Neural cell (in vitro differentiated cells): ENCODE data around the gene GALNT2. TPM values are rescaled to one million over a fixed set of nuclear protein-coding genes. Genes with fewer than 3 reads are reported as not detected.

Experiments
- H2AFZ ChIP-seq: fragments of 200-600, 300-800 bp; sonication (generic), shearing (Covaris generic); 2 replicates; pipeline ENCODE4 v1.6.0; 2014; ENCODE audit warnings: low read depth, mild to moderate bottlenecking, antibody characterized with exemption, low read length, moderate library complexity
- H3F3A ChIP-seq: fragments of 200-600 bp; shearing (Covaris generic); 2 replicates; pipeline ENCODE4 v1.6.1; 2016; ENCODE audit warnings: mild to moderate bottlenecking, moderate library complexity, mixed read lengths, antibody characterized with exemption, low read length; ENCODE audit not compliant: insufficient read depth, poor library complexity, severe bottlenecking
- H3K27ac ChIP-seq: fragments of 200-600, 300-800 bp; sonication (generic), shearing (Covaris generic); 2 replicates; pipeline ENCODE4 v1.5.1; 2014; ENCODE audit warnings: mild to moderate bottlenecking, low read length, moderate library complexity
- H3K27me3 ChIP-seq: fragments of 300-800, 200-600 bp; sonication (generic), shearing (Covaris generic); 2 replicates; pipeline ENCODE4 v1.6.0; 2014; ENCODE audit warnings: mild to moderate bottlenecking, low read depth, low read length, moderate library complexity; ENCODE audit not compliant: insufficient read depth
- H3K36me3 ChIP-seq: fragments of 300-800, 200-600 bp; sonication (generic), shearing (Covaris generic); 2 replicates; pipeline ENCODE4 v1.5.1; 2014; ENCODE audit warnings: mild to moderate bottlenecking, antibody characterized with exemption, low read length, moderate library complexity; ENCODE audit not compliant: insufficient read depth
- H3K4me2 ChIP-seq: fragments of 300-800, 200-600 bp; sonication (generic), shearing (Covaris generic); 2 replicates; pipeline ENCODE4 v1.6.0; 2014; ENCODE audit warnings: mild to moderate bottlenecking, low read length
- H3K4me3 ChIP-seq: fragments of 300-800, 200-600 bp; sonication (generic), shearing (Covaris generic); 2 replicates; pipeline ENCODE4 v1.5.1; 2014; ENCODE audit warnings: mild to moderate bottlenecking, low read length, moderate library complexity
- H3K79me2 ChIP-seq: fragments of 200-600 bp; shearing (Covaris generic); replicated peaks from 2 replicates; pipeline ENCODE4 v1.6.0; 2014; ENCODE audit warnings: mild to moderate bottlenecking, low read length, moderate library complexity; ENCODE audit not compliant: insufficient read depth
- H3K9ac ChIP-seq: fragments of 300-800, 200-600 bp; sonication (generic), shearing (Covaris generic); 2 replicates; pipeline ENCODE4 v1.6.1; 2016; ENCODE audit warnings: mild to moderate bottlenecking, low read length, mixed read lengths
- H3K9me2 ChIP-seq: fragments of 200-600 bp; shearing (Covaris generic); 2 replicates; pipeline ENCODE4 v1.6.1; 2016; ENCODE audit warnings: mild to moderate bottlenecking, low read length, mixed read lengths; ENCODE audit not compliant: insufficient read depth
- H3K9me3 ChIP-seq: fragments of 200-600, 300-800 bp; sonication (generic), shearing (Covaris generic); 2 replicates; pipeline ENCODE4 v1.6.1; 2016; ENCODE audit warnings: mild to moderate bottlenecking, mixed run types, low read length, moderate library complexity, mixed read lengths
- H4K20me1 ChIP-seq: fragments of 200-600 bp; shearing (Covaris generic); 2 replicates; pipeline ENCODE4 v1.6.1; 2016; ENCODE audit warnings: mild to moderate bottlenecking, mixed run types; ENCODE audit not compliant: insufficient read depth
- CTCF ChIP-seq: fragments of 450-650 bp; IDR thresholded peaks from 2 replicates; pipeline ENCODE4 v1.5.1; 2014; ENCODE audit warnings: antibody characterized with exemption, mild to moderate bottlenecking, moderate library complexity; ENCODE audit not compliant: poor library complexity, severe bottlenecking
- EP300 ChIP-seq: fragments of 450-650 bp; conservative IDR thresholded peaks from 2 replicates; pipeline ENCODE4 v1.6.1; 2014; ENCODE audit warnings: antibody characterized with exemption, mild to moderate bottlenecking, moderate library complexity; ENCODE audit not compliant: poor library complexity, severe bottlenecking
- EZH2 ChIP-seq: fragments of 200-600, 300-800 bp; shearing (Covaris generic), sonication (generic); IDR thresholded peaks from 2 replicates; pipeline ENCODE4 v1.6.1; 2014; ENCODE audit warnings: antibody characterized with exemption, low read length, borderline replicate concordance, mild to moderate bottlenecking; ENCODE audit not compliant: insufficient read depth, poor library complexity, severe bottlenecking
- MXI1 ChIP-seq: fragments of 450-650 bp; conservative IDR thresholded peaks from 2 replicates; pipeline ENCODE4 v1.6.1; 2014; ENCODE audit warnings: antibody characterized with exemption, mild to moderate bottlenecking; ENCODE audit not compliant: poor library complexity, severe bottlenecking
- POLR2AphosphoS5 ChIP-seq: IDR thresholded peaks from 2 replicates; pipeline ENCODE4 v1.6.1; 2012
- RAD21 ChIP-seq: fragments of 450-650 bp; conservative IDR thresholded peaks from 2 replicates; pipeline ENCODE4 v1.6.1; 2014; ENCODE audit warnings: antibody characterized with exemption, mild to moderate bottlenecking, moderate library complexity
- REST ChIP-seq: IDR thresholded peaks from 2 replicates; pipeline ENCODE4 v1.6.1; 2012; ENCODE audit warnings: borderline replicate concordance
- SMC3 ChIP-seq: fragments of 450-650 bp; conservative IDR thresholded peaks from 2 replicates; pipeline ENCODE4 v1.6.1; 2014; ENCODE audit warnings: antibody characterized with exemption, mild to moderate bottlenecking, moderate library complexity; ENCODE audit not compliant: poor library complexity
- TAF1 ChIP-seq: IDR thresholded peaks from 2 replicates; pipeline ENCODE4 v1.6.1; 2012; ENCODE audit warnings: low read depth
- polyA plus RNA-seq: library from polyadenylated mRNA; depleted of rRNA; stranded (reverse); fragments of >200 nt; gene quantifications from 2 replicates; pipeline ENCODE4 v1.2.3, GENCODE V29; 2014

GALNT2 gene
- polyA plus RNA-seq, 1 donor from 2014 or later = 38.8 TPM

GRCh38 chr1:230288641-230289349 is 221.8 kb downstream of the GALNT2 start:
- Histone ChIP-seq H3K36me3 (no peaks in the 10 kb centered on the region), H3K9ac (no peak overlapping the region), H3K27me3 (no peaks in the 10 kb centered on the region), H3K4me3 (no peak overlapping the region), H3K27ac (no peak overlapping the region), H2AFZ (no peak overlapping the region), H3F3A (no peaks in the 10 kb centered on the region), H3K9me3 (no peaks in the 10 kb centered on the region), H3K9me2 (no peaks in the 10 kb centered on the region), H3K4me2 (no peak overlapping the region), H4K20me1 (no peaks in the 10 kb centered on the region), H3K79me2 (no peaks in the 10 kb centered on the region)
- TF ChIP-seq POLR2AphosphoS5 = no peak
- no peak for TF ChIP-seq SMC3
- no peak for TF ChIP-seq MXI1
- TF ChIP-seq EZH2 = no peak
- TF ChIP-seq RAD21 = no peak
- no peak for TF ChIP-seq TAF1
- TF ChIP-seq EP300 = no peak

GRCh38 chr1:230289350-230289644 is 222.3 kb downstream of the GALNT2 start:
- no peaks in the 10 kb centered on the region for H3K9me2 ChIP-seq
- no peaks in the 10 kb centered on the region for H4K20me1 ChIP-seq
- H3K36me3 ChIP-seq = no peaks in the 10 kb centered on the region
- no peaks in the 10 kb centered on the region for H3K9me3 ChIP-seq
- H2AFZ ChIP-seq = no peak overlapping the region
- H3K27me3 ChIP-seq = no peaks in the 10 kb centered on the region
- H3K9ac ChIP-seq = no peak overlapping the region
- no peak overlapping the region for H3K4me3 ChIP-seq
- H3K27ac ChIP-seq = no peak overlapping the region
- no peaks in the 10 kb centered on the region for H3K79me2 ChIP-seq
- H3F3A ChIP-seq = no peaks in the 10 kb centered on the region
- TF ChIP-seq MXI1 = no peak
- no peak for TF ChIP-seq EP300
- TF ChIP-seq RAD21 = no peak
- no peak for TF ChIP-seq EZH2
- TF ChIP-seq SMC3 = no peak
- TF ChIP-seq POLR2AphosphoS5 = no peak
- no peak for TF ChIP-seq CTCF
- H3K4me2 ChIP-seq = no peak overlapping the region

GRCh38 chr1:230291731-230292620 is 224.9 kb downstream of the GALNT2 start:
- Histone ChIP-seq H3K9me3 (no peaks in the 10 kb centered on the region), H3F3A (no peaks in the 10 kb centered on the region), H3K9me2 (no peaks in the 10 kb centered on the region), H4K20me1 (no peaks in the 10 kb centered on the region), H3K27ac (peak overlapping the region; percentile 12), H3K36me3 (no peaks in the 10 kb centered on the region), H3K4me2 (no peak overlapping the region), H2AFZ (no peak overlapping the region), H3K27me3 (no peaks in the 10 kb centered on the region), H3K79me2 (no peaks in the 10 kb centered on the region), H3K4me3 (no peak overlapping the region), H3K9ac (peak overlapping the region; percentile 34)
- TF ChIP-seq POLR2AphosphoS5 = no peak
- no peak for TF ChIP-seq REST
- TF ChIP-seq SMC3 = no peak
- no peak for TF ChIP-seq MXI1
- no peak for TF ChIP-seq TAF1
- TF ChIP-seq EZH2 = no peak
- TF ChIP-seq CTCF = no peak
- no peak for TF ChIP-seq RAD21
